Astrocyte (in vitro differentiated cells and primary cell): Measurements from ENCODE around the gene NPIPA1.

ENCODE experiments used
- CTCF ChIP-seq: IDR thresholded peaks from 2 replicates; pipeline ENCODE4 v1.5.1; 2011; ENCODE audit warnings: low read depth, mild to moderate bottlenecking, inconsistent platforms, low read length, moderate library complexity; ENCODE audit not compliant: insufficient read depth
- EZH2 ChIP-seq: IDR thresholded peaks from 2 replicates; pipeline ENCODE4 v1.6.1; 2012; ENCODE audit warnings: mild to moderate bottlenecking, low read length, inconsistent platforms; ENCODE audit not compliant: insufficient read depth

DNA sequence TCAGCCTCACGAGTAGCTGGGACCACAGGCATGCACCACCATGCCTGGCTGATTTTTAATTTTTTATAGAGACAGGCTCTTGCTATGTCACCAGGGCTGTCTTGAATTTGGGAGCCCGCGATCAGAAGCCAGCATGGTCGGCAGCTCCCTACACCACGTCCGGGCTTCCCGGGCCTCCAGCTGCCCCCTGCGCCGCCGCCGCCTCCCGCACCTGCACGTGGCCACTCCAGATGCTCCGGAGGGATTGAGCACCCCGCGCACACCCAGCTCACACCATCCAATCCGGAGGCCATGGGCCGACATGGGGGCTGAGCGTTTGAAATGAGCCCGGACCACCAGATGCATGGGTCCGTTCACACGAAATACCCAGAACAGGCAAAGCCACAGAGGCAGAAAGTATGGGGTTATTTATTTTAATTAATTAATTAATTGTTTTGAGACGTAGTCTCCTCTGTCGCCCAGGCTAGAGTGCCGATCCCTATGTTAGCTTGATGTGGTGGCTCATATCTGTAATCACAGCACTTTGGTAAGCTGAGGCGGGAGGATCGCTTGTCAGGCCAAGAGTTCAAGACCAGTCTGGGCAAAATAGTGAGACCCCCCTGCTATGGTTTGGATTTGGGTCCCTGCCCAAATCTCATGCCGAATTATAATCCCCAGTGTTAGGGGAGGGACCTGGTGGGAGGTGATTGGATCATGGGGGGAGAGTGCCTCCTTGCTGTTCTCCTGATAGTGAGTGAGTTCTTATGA is 20.5 kb downstream of the NPIPA1 start:
- no peak for TF ChIP-seq CTCF
- TF ChIP-seq EZH2, result no peak
